Mesenchymal stem cell (in vitro differentiated cells and primary cell): ENCODE data around the gene EFCAB11.

Experiments
- DNase-seq: peaks from one replicate; pipeline ENCODE4 v3.0.0-alpha.2; 2013
- H2AFZ ChIP-seq: one replicate; pipeline ENCODE4 v1.6.1; 2013; ENCODE audit warnings: low read depth, mild to moderate bottlenecking, control low read depth, inconsistent platforms, low read length, moderate library complexity
- H2AK5ac ChIP-seq: 2 replicates; pipeline ENCODE4 v1.6.1; 2013; ENCODE audit warnings: low read length, moderate library complexity, mild to moderate bottlenecking, inconsistent platforms; ENCODE audit not compliant: severe bottlenecking
- H2BK120ac ChIP-seq: one replicate; pipeline ENCODE4 v1.6.1; 2013; ENCODE audit warnings: low read depth, mild to moderate bottlenecking, inconsistent platforms, low read length, moderate library complexity
- H2BK12ac ChIP-seq, 2 experiments: one replicate each; pipeline ENCODE4 v1.6.1; 2013; ENCODE audit warnings: inconsistent platforms in 2 of 2, low read length in 2 of 2, mild to moderate bottlenecking in 2 of 2, moderate library complexity in 2 of 2, control low read depth in 1 of 2
- H2BK15ac ChIP-seq: one replicate; pipeline ENCODE4 v1.6.1; 2013; ENCODE audit warnings: mild to moderate bottlenecking, low read depth, inconsistent platforms; ENCODE audit not compliant: poor library complexity, severe bottlenecking
- H2BK5ac ChIP-seq: 2 replicates; pipeline ENCODE4 v1.6.1; 2013; ENCODE audit warnings: low read depth, mild to moderate bottlenecking, low read length, control low read depth, inconsistent platforms; ENCODE audit not compliant: poor library complexity, severe bottlenecking
- H3K14ac ChIP-seq, 2 experiments: one replicate each; pipeline ENCODE4 v1.6.1; 2013; ENCODE audit warnings: inconsistent platforms in 2 of 2, low read length in 2 of 2, control low read depth in 1 of 2, mild to moderate bottlenecking in 1 of 2, moderate library complexity in 1 of 2
- H3K18ac ChIP-seq, 2 experiments: one replicate each; pipeline ENCODE4 v1.6.1; 2013; ENCODE audit warnings: inconsistent platforms in 2 of 2, low read length in 2 of 2, control low read depth in 1 of 2, low read depth in 1 of 2, mild to moderate bottlenecking in 1 of 2
- H3K23ac ChIP-seq, 2 experiments: one replicate each; pipeline ENCODE4 v1.6.1; 2013; ENCODE audit warnings: inconsistent platforms in 2 of 2, low read length in 2 of 2, mild to moderate bottlenecking in 2 of 2, moderate library complexity in 2 of 2, control low read depth in 1 of 2
- H3K27ac ChIP-seq: 2 replicates; pipeline ENCODE4 v1.5.1; 2013; ENCODE audit warnings: mild to moderate bottlenecking, moderate library complexity, low read length, control low read depth, inconsistent platforms; ENCODE audit not compliant: poor library complexity, severe bottlenecking
- H3K27me3 ChIP-seq, 2 experiments: 2 replicates each; pipeline versions ENCODE4 v1.6.1 to v1.7.0; 2013; ENCODE audit warnings: low read length in 2 of 2, mild to moderate bottlenecking in 2 of 2, moderate library complexity in 2 of 2, control low read depth in 1 of 2, inconsistent platforms in 1 of 2; ENCODE audit not compliant: control insufficient read depth in 1 of 2, insufficient read depth in 1 of 2
- H3K36me3 ChIP-seq, 2 experiments: 2 replicates each; pipeline versions ENCODE4 v1.6.1 to v1.7.0; 2013; ENCODE audit warnings: low read length in 2 of 2, control low read depth in 1 of 2, inconsistent platforms in 1 of 2, low read depth in 1 of 2, mild to moderate bottlenecking in 1 of 2; ENCODE audit not compliant: insufficient read depth in 2 of 2, control insufficient read depth in 1 of 2
- H3K4ac ChIP-seq, 2 experiments: one replicate each; pipeline ENCODE4 v1.6.1; 2013; ENCODE audit warnings: inconsistent platforms in 2 of 2, low read length in 2 of 2, mild to moderate bottlenecking in 2 of 2, moderate library complexity in 2 of 2, control low read depth in 1 of 2, low read depth in 1 of 2
- H3K4me1 ChIP-seq: 2 replicates; pipeline ENCODE4 v1.6.1; 2013; ENCODE audit warnings: low read depth, low read length, control low read depth; ENCODE audit not compliant: control insufficient read depth, insufficient read depth
- H3K4me2 ChIP-seq: 2 replicates; pipeline ENCODE4 v1.6.1; 2013; ENCODE audit warnings: low read length, mild to moderate bottlenecking, inconsistent platforms; ENCODE audit not compliant: poor library complexity, severe bottlenecking
- H3K4me3 ChIP-seq, 2 experiments: 2 replicates each; pipeline versions ENCODE4 v1.5.1 to v1.7.0; 2013; ENCODE audit warnings: low read length in 2 of 2, mild to moderate bottlenecking in 2 of 2, control low read depth in 1 of 2, low read depth in 1 of 2; ENCODE audit not compliant: insufficient read depth in 1 of 2
- H3K79me1 ChIP-seq: replicated peaks from 2 replicates; pipeline ENCODE4 v1.6.1; 2013; ENCODE audit warnings: mild to moderate bottlenecking, control low read depth, low read length, inconsistent platforms; ENCODE audit not compliant: poor library complexity, severe bottlenecking
- H3K9ac ChIP-seq: 2 replicates; pipeline ENCODE4 v1.7.0; 2013; ENCODE audit warnings: mild to moderate bottlenecking, low read length, moderate library complexity
- H3K9me3 ChIP-seq: 2 replicates; pipeline ENCODE4 v1.7.0; 2013; ENCODE audit warnings: mild to moderate bottlenecking, low read length; ENCODE audit not compliant: control insufficient read depth
- H4K8ac ChIP-seq: one replicate; pipeline ENCODE4 v1.6.1; 2013; ENCODE audit warnings: inconsistent platforms, mild to moderate bottlenecking, low read length, moderate library complexity
- H4K91ac ChIP-seq: one replicate; pipeline ENCODE4 v1.6.1; 2013; ENCODE audit warnings: mild to moderate bottlenecking, low read length, inconsistent platforms
- WGBS: methylation state at CpG from one replicate; pipeline ENCODE4 v1.1.7; 2013; ENCODE audit warnings: mixed read lengths; 5-methylcytosine and 5-hydroxymethylcytosine counted together

The EFCAB11 gene

DNA sequence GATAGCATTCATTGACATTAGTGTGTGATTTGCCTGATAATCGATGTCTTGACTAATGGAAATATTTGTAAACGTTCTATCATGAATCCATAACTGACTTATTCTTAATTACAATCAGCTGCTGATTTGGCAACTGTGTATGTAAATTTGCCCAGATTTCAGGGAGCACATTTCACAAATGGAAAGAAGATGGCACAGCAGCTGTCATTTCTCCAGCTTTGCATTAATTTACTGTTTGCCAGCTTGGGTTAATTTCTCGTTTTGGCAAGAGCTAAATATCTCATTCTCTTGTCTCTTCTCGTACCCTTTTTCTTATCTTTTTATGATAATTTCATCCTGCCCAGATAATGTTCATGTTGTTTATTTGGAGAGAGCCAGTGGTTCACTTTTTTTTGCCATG lies 24.1 kb upstream of the EFCAB11 start:
- Histone ChIP-seq H3K23ac (no peak overlapping the region), H3K79me1 (peaks cover 15% of the 10 kb centered on the region), H3K4me1 (no peaks in the 10 kb centered on the region), H2AFZ (no peak overlapping the region), H2BK5ac (no peak overlapping the region), H3K27ac (no peak overlapping the region), H2BK15ac (no peak overlapping the region), H3K18ac (no peak overlapping the region), H3K4ac (no peak overlapping the region), H3K27me3 (no peaks in the 10 kb centered on the region), H2BK12ac (no peak overlapping the region), H4K8ac (no peak overlapping the region), H3K9ac (no peak overlapping the region), H2AK5ac (no peak overlapping the region), H3K14ac (no peak overlapping the region), H4K91ac (no peak overlapping the region), H3K4me2 (no peak overlapping the region), H3K9me3 (no peaks in the 10 kb centered on the region), H2BK120ac (no peak overlapping the region), H3K36me3 (peaks cover 32 to 76% of the 10 kb centered on the region in 2 experiments), H3K4me3 (no peak overlapping the region)
- WGBS: 100% methylated on average over 2 of the region's 4 CpGs
- no peak for DNase-seq

DNA sequence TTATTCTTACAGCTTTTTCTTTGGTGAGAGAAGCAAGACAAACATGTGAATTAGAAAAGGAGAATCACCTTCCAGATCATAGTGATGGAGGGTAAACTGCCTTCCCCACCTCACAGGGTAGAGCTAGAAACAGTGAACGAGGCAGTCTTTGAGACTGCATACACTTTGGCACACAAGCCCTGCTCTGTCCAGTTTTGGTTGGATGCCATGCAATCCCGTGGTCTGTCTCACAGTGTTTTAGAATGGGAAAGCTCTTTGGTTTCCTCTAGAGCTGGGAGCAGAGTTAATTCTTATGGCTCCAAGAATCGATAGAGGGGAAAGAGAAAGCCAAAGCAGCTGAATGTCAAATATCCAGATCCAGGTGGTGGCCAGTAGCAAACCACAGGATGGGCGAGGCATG lies 23.1 kb upstream of the EFCAB11 start:
- Histone ChIP-seq H3K9ac (no peak overlapping the region), H3K18ac (no peak overlapping the region), H2AK5ac (no peak overlapping the region), H2AFZ (no peak overlapping the region), H3K14ac (no peak overlapping the region), H2BK15ac (no peak overlapping the region), H3K4ac (no peak overlapping the region), H3K4me3 (no peak overlapping the region), H3K36me3 (peaks cover 28 to 76% of the 10 kb centered on the region in 2 experiments), H3K4me2 (no peak overlapping the region), H3K4me1 (no peaks in the 10 kb centered on the region), H2BK12ac (no peak overlapping the region), H4K91ac (no peak overlapping the region), H2BK5ac (no peak overlapping the region), H3K23ac (no peak overlapping the region), H3K27ac (no peak overlapping the region), H4K8ac (no peak overlapping the region), H3K27me3 (no peaks in the 10 kb centered on the region), H3K79me1 (peaks cover 11% of the 10 kb centered on the region), H2BK120ac (no peak overlapping the region), H3K9me3 (no peaks in the 10 kb centered on the region)
- 100% methylated on average over 4 of the region's 4 CpGs for WGBS
- DNase-seq: no peak

DNA sequence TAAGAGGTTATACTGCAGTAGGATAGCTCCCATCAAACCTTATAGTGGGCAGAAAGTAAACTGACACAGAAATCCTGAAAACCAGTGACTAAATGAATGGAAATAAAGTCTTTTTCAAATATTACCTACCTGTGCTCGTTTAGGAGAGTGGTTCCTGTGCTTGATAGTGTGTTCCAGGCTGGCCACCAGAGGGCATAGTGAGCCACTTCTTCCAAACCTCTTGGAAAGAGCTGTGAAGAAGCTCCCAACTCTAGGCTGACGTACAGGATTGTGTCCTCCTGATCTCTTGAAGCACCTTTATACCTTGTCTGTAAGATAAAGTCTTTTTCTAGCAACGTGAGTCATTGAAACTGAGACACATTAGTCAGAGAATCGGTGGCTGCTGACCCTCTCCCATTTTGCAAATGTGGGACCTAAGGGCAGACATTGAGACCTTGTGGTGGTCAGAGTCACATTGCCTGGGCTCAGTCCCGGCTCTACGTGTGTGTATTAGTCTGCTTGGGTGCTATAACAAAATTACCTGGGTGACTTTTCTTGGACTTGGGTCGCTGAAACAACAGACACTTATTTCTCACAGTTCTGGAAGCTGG lies 18.8 kb upstream of the EFCAB11 start:
- Histone ChIP-seq H3K23ac (no peak overlapping the region), H3K4ac (no peak overlapping the region), H3K14ac (no peak overlapping the region), H2BK5ac (no peak overlapping the region), H2BK120ac (no peak overlapping the region), H2AK5ac (no peak overlapping the region), H3K4me2 (no peak overlapping the region), H3K18ac (no peak overlapping the region), H2BK15ac (no peak overlapping the region), H2BK12ac (no peak overlapping the region), H3K79me1 (peaks cover 7% of the 10 kb centered on the region), H3K9me3 (no peaks in the 10 kb centered on the region), H4K91ac (no peak overlapping the region), H3K4me1 (no peaks in the 10 kb centered on the region), H3K4me3 (no peak overlapping the region), H4K8ac (no peak overlapping the region), H3K36me3 (peaks cover 34 to 75% of the 10 kb centered on the region in 2 experiments), H3K27ac (no peak overlapping the region), H2AFZ (no peak overlapping the region), H3K9ac (no peak overlapping the region), H3K27me3 (no peaks in the 10 kb centered on the region)
- DNase-seq: peak; percentile 76
- 66% methylated on average over 7 of the region's 7 CpGs for WGBS

DNA sequence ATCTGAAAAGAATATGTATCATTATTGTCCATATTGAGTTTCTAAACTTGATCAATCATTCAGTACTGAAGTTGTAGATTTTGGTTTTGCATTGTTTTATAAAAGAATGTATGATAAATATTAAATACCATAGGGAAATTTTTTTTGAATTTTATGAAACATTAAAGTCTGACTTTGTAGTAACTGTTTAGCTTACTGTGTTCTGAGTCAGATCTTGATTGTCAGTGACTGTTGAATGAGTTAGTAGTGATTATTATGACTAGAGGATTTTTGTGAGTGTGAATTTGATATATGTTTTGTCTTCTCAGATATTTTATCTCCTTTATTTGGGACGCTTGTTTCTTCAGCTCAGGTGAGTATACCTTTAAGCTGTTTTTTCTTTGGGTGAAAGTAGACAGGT lies 11.3 kb upstream of the EFCAB11 start:
- Histone ChIP-seq H2AFZ (no peak overlapping the region), H3K9me3 (no peaks in the 10 kb centered on the region), H4K91ac (no peak overlapping the region), H3K18ac (no peak overlapping the region), H3K23ac (no peak overlapping the region), H3K4me2 (no peak overlapping the region), H3K4me3 (no peak overlapping the region), H2BK120ac (no peak overlapping the region), H2BK15ac (no peak overlapping the region), H4K8ac (no peak overlapping the region), H3K4ac (no peak overlapping the region), H3K14ac (no peak overlapping the region), H2BK12ac (no peak overlapping the region), H3K36me3 (peaks cover 15 to 66% of the 10 kb centered on the region in 2 experiments), H3K79me1 (peaks cover 32% of the 10 kb centered on the region), H2BK5ac (no peak overlapping the region), H3K4me1 (no peaks in the 10 kb centered on the region), H3K27me3 (no peaks in the 10 kb centered on the region), H3K27ac (no peak overlapping the region), H2AK5ac (no peak overlapping the region), H3K9ac (no peak overlapping the region)
- WGBS: 83% methylated on average over 1 of the region's 1 CpG
- no peak for DNase-seq
